ENCODE results near the gene ARL13A.
"Not testable (repeated sequence)": the region's sequence is repeated elsewhere in the genome, so short reads cannot be mapped to it uniquely, and the experiment has no call there.

Gene ARL13A

GRCh38 chrX:100980608-100981497 is 11.3 kb downstream of the ARL13A start:
- peak; percentile 53 for DNase-seq
- in situ Hi-C loops (cut with HindIII; ENCODE audit: low pct_ligation_motif_present, low pct_unique_long_range_greater_than_20kb, low sequenced_read_pairs), result no loop called here

- in situ Hi-C loops (cut with HindIII; ENCODE audit: low pct_ligation_motif_present, low pct_unique_long_range_greater_than_20kb, low sequenced_read_pairs); DNase-seq: not testable (repeated sequence)
Observed at GRCh38 chrX:100981498-100981845, 12.0 kb downstream of the ARL13A start.

- in situ Hi-C loops (cut with HindIII; ENCODE audit: low pct_ligation_motif_present, low pct_unique_long_range_greater_than_20kb, low sequenced_read_pairs), result no loop called here
- no peak for DNase-seq
Observed at GRCh38 chrX:100984818-100985217, 15.3 kb downstream of the ARL13A start.

- no peak for DNase-seq
- in situ Hi-C loops (cut with HindIII; ENCODE audit: low pct_ligation_motif_present, low pct_unique_long_range_greater_than_20kb, low sequenced_read_pairs), result no loop called here
Observed at GRCh38 chrX:100990139-100990538, 20.6 kb downstream of the ARL13A start.

- DNase-seq, result peak; percentile 39
- in situ Hi-C loops (cut with HindIII; ENCODE audit: low pct_ligation_motif_present, low pct_unique_long_range_greater_than_20kb, low sequenced_read_pairs), result no loop called here
Observed at GRCh38 chrX:100994352-100995281, 25.1 kb downstream of the ARL13A start.

- peak; percentile 1 for DNase-seq
- in situ Hi-C loops (cut with HindIII; ENCODE audit: low pct_ligation_motif_present, low pct_unique_long_range_greater_than_20kb, low sequenced_read_pairs), result no loop called here
Observed at GRCh38 chrX:100995469-100995868, 26.0 kb downstream of the ARL13A start.

GRCh38 chrX:100999451-100999850 is 29.9 kb downstream of the ARL13A start:
- in situ Hi-C loops (cut with HindIII; ENCODE audit: low pct_ligation_motif_present, low pct_unique_long_range_greater_than_20kb, low sequenced_read_pairs), result no loop called here

GRCh38 chrX:101009090-101009489 is 39.6 kb downstream of the ARL13A start:
- no peak for DNase-seq
- in situ Hi-C loops (cut with HindIII; ENCODE audit: low pct_ligation_motif_present, low pct_unique_long_range_greater_than_20kb, low sequenced_read_pairs), result no loop called here

More at GRCh38 chrX:100999451-100999850, 29.9 kb downstream of the ARL13A start:
- no peak for DNase-seq

GRCh38 chrX:101012031-101012430 is 42.5 kb downstream of the ARL13A start:
- in situ Hi-C loops (cut with HindIII; ENCODE audit: low pct_ligation_motif_present, low pct_unique_long_range_greater_than_20kb, low sequenced_read_pairs), result not testable (repeated sequence)

GRCh38 chrX:101022020-101022419 is 52.5 kb downstream of the ARL13A start:
- in situ Hi-C loops (cut with HindIII; ENCODE audit: low pct_ligation_motif_present, low pct_unique_long_range_greater_than_20kb, low sequenced_read_pairs), result no loop called here

More at GRCh38 chrX:101012031-101012430, 42.5 kb downstream of the ARL13A start:
- not testable (repeated sequence) for DNase-seq

GRCh38 chrX:101025126-101025525 is 55.6 kb downstream of the ARL13A start:
- no peak for DNase-seq
- in situ Hi-C loops (cut with HindIII; ENCODE audit: low pct_ligation_motif_present, low pct_unique_long_range_greater_than_20kb, low sequenced_read_pairs), result no loop called here

More at GRCh38 chrX:101022020-101022419, 52.5 kb downstream of the ARL13A start:
- no peak for DNase-seq

GRCh38 chrX:101028562-101028961 is 59.1 kb downstream of the ARL13A start:
- in situ Hi-C loops (cut with HindIII; ENCODE audit: low pct_ligation_motif_present, low pct_unique_long_range_greater_than_20kb, low sequenced_read_pairs), result no loop called here

GRCh38 chrX:101029665-101030064 is 60.2 kb downstream of the ARL13A start:
- DNase-seq, result no peak
- in situ Hi-C loops (cut with HindIII; ENCODE audit: low pct_ligation_motif_present, low pct_unique_long_range_greater_than_20kb, low sequenced_read_pairs), result no loop called here

More at GRCh38 chrX:101028562-101028961, 59.1 kb downstream of the ARL13A start:
- DNase-seq, result no peak

- in situ Hi-C loops (cut with HindIII; ENCODE audit: low pct_ligation_motif_present, low pct_unique_long_range_greater_than_20kb, low sequenced_read_pairs), result no loop called here
- no peak for DNase-seq
Observed at GRCh38 chrX:101037231-101037630, 67.7 kb downstream of the ARL13A start.

GRCh38 chrX:101040197-101040596 is 70.7 kb downstream of the ARL13A start:
- no peak for DNase-seq
- in situ Hi-C loops (cut with HindIII; ENCODE audit: low pct_ligation_motif_present, low pct_unique_long_range_greater_than_20kb, low sequenced_read_pairs), result no loop called here
